SU-DHL-6 (cell line): ENCODE data around the gene LBX2.

Experiments used
- H2AFZ ChIP-seq: fragments of 200-600 bp; sonication (generic); 2 replicates; pipeline ENCODE4 v1.6.1; 2014; ENCODE audit warnings: low read depth, mild to moderate bottlenecking, moderate library complexity, mixed read lengths, antibody characterized with exemption, low read length; ENCODE audit not compliant: severe bottlenecking
- H3F3A ChIP-seq: fragments of 200-600 bp; shearing (Covaris generic); 2 replicates; pipeline ENCODE4 v1.6.0; 2016; ENCODE audit warnings: antibody characterized with exemption, mild to moderate bottlenecking; ENCODE audit not compliant: insufficient read depth
- H3K27ac ChIP-seq: fragments of 200-600 bp; sonication (generic); 2 replicates; pipeline ENCODE4 v1.5.1; 2016; ENCODE audit warnings: low read depth, mild to moderate bottlenecking, low read length, moderate library complexity, mixed read lengths
- H3K27me3 ChIP-seq: fragments of 200-600 bp; sonication (generic), shearing (Covaris generic); 2 replicates; pipeline ENCODE4 v1.6.0; 2014; ENCODE audit warnings: mild to moderate bottlenecking, low read length
- H3K36me3 ChIP-seq: fragments of 200-600 bp; sonication (generic); 2 replicates; pipeline ENCODE4 v1.6.1; 2014; ENCODE audit warnings: mild to moderate bottlenecking, low read length, mixed read lengths
- H3K4me2 ChIP-seq: fragments of 300-600, 200-600 bp; shearing (Covaris generic), sonication (generic); 2 replicates; pipeline ENCODE4 v1.6.0; 2014; ENCODE audit warnings: low read length, low read depth, mild to moderate bottlenecking; ENCODE audit not compliant: poor library complexity, severe bottlenecking
- H3K4me3 ChIP-seq: fragments of 200-600 bp; sonication (generic); 2 replicates; pipeline ENCODE4 v1.5.1; 2014; ENCODE audit warnings: antibody characterized with exemption, low read length, mild to moderate bottlenecking, mixed read lengths; ENCODE audit not compliant: insufficient read depth, poor library complexity, severe bottlenecking
- H3K79me2 ChIP-seq: fragments of 200-600 bp; sonication (generic); 2 replicates; pipeline ENCODE4 v1.6.1; 2014; ENCODE audit warnings: mild to moderate bottlenecking, low read length, moderate library complexity; ENCODE audit not compliant: insufficient read depth
- H3K9ac ChIP-seq: fragments of 200-600 bp; sonication (generic); 2 replicates; pipeline ENCODE4 v1.7.0; 2014; ENCODE audit warnings: mild to moderate bottlenecking, low read length
- H3K9me2 ChIP-seq: fragments of 200-600 bp; sonication (generic); replicated peaks from 2 replicates; pipeline ENCODE4 v1.6.1; 2014; ENCODE audit warnings: low read length; ENCODE audit not compliant: insufficient read depth
- H3K9me3 ChIP-seq: fragments of 200-600 bp; sonication (generic); 2 replicates; pipeline ENCODE4 v1.6.1; 2014; ENCODE audit warnings: low read length, mixed read lengths; ENCODE audit not compliant: insufficient read depth
- H4K20me1 ChIP-seq: fragments of 200-600 bp; sonication (generic); 2 replicates; pipeline ENCODE4 v1.6.1; 2014; ENCODE audit warnings: low read depth, mild to moderate bottlenecking, antibody characterized with exemption, low read length, moderate library complexity, mixed read lengths
- EZH2phosphoT487 ChIP-seq: fragments of 200-600 bp; sonication (generic), shearing (Covaris generic); conservative IDR thresholded peaks from 2 replicates; pipeline ENCODE4 v1.6.1; 2018; ENCODE audit warnings: mild to moderate bottlenecking, antibody characterized with exemption, low read length, moderate library complexity, mixed read lengths
- TF ChIP-seq, protein P1 (sequence below): fragments of 200-600 bp; sonication (generic); IDR thresholded peaks from one replicate; pipeline ENCODE4 v1.5.1; 2017; ENCODE audit warnings: antibody characterized with exemption, mild to moderate bottlenecking, low read length, moderate library complexity; ENCODE audit not compliant: insufficient read depth, poor library complexity, severe bottlenecking

The LBX2 gene

DNA sequence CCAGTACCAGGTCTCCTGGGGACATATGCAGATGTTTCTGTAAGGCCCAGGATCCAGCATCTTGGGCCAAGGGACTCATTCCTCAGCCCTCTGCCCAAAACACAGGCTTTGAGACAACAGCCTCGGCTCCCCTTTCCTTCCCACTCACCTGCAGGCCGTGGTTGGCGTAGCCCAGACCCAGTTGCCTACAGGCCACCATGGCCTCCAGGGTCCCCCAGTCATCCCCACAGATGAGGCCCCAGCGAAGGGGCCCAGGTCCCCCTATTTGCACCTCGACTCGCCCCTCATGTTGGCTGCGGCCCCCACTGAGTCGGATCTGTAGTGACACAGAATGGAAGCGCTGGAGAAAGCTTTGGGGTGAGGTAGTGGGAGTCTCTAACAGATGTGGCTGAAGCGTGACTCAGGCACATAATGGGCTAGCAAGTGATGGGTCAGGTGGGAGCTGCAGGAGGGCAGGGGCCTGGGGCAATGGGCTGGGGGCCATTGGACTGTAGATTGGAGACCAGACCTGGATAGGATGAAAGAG lies 36.1 kb upstream of the LBX2 start:
- no peak for TF ChIP-seq EZH2phosphoT487
- TF ChIP-seq, protein P1, sequence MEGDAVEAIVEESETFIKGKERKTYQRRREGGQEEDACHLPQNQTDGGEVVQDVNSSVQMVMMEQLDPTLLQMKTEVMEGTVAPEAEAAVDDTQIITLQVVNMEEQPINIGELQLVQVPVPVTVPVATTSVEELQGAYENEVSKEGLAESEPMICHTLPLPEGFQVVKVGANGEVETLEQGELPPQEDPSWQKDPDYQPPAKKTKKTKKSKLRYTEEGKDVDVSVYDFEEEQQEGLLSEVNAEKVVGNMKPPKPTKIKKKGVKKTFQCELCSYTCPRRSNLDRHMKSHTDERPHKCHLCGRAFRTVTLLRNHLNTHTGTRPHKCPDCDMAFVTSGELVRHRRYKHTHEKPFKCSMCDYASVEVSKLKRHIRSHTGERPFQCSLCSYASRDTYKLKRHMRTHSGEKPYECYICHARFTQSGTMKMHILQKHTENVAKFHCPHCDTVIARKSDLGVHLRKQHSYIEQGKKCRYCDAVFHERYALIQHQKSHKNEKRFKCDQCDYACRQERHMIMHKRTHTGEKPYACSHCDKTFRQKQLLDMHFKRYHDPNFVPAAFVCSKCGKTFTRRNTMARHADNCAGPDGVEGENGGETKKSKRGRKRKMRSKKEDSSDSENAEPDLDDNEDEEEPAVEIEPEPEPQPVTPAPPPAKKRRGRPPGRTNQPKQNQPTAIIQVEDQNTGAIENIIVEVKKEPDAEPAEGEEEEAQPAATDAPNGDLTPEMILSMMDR, result no peak

DNA sequence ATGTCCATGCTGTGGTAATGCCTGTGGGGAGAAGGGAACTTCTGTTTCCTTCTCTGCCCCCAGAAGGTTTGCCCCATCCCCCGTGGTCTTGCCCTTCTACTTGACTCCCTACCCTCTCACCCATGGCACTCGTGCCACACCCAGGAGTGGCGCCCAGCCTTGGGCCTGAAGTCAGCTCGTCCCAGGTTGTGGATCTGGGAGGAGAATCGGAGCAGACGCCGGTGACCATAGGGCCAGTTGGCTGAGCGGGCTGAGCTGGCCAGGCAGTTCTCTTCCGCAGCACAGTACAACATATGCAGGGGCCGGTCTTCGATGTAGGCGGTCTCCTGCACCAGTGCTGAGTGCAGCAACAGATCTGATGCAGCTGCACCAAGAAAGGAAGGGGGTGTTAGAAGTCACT lies 35.0 kb upstream of the LBX2 start:
- no peaks in the 10 kb centered on the region for H3K27me3 ChIP-seq
- TF ChIP-seq, protein P1, result no peak
- no peak for TF ChIP-seq EZH2phosphoT487
- no peak overlapping the region for H3K4me2 ChIP-seq
- H3K9me3 ChIP-seq, result no peaks in the 10 kb centered on the region
- H3K27ac ChIP-seq, result no peak overlapping the region
- no peaks in the 10 kb centered on the region for H4K20me1 ChIP-seq
- H3K9ac ChIP-seq, result no peak overlapping the region
- no peaks in the 10 kb centered on the region for H3K9me2 ChIP-seq
- no peak overlapping the region for H3K4me3 ChIP-seq
- H2AFZ ChIP-seq, result no peak overlapping the region
- no peaks in the 10 kb centered on the region for H3K36me3 ChIP-seq
- H3K79me2 ChIP-seq, result peaks cover 5% of the 10 kb centered on the region; the same call in 1 of the 2 replicates
- peaks cover 5% of the 10 kb centered on the region; the same call in 1 of the 2 replicates for H3F3A ChIP-seq

More for the DNA sequence above, 36.1 kb upstream of the LBX2 start:
- H3K79me2 ChIP-seq, result no peaks in the 10 kb centered on the region
- H3K4me2 ChIP-seq, result no peak overlapping the region
- H4K20me1 ChIP-seq, result no peaks in the 10 kb centered on the region
- no peaks in the 10 kb centered on the region for H3K36me3 ChIP-seq
- no peak overlapping the region for H2AFZ ChIP-seq
- no peak overlapping the region for H3K4me3 ChIP-seq
- H3K9me3 ChIP-seq, result no peaks in the 10 kb centered on the region
- H3K9me2 ChIP-seq, result no peaks in the 10 kb centered on the region
- H3F3A ChIP-seq, result peaks cover 5% of the 10 kb centered on the region; the same call in 1 of the 2 replicates
- H3K27me3 ChIP-seq, result no peaks in the 10 kb centered on the region
- H3K27ac ChIP-seq, result no peak overlapping the region
- H3K9ac ChIP-seq, result no peak overlapping the region

DNA sequence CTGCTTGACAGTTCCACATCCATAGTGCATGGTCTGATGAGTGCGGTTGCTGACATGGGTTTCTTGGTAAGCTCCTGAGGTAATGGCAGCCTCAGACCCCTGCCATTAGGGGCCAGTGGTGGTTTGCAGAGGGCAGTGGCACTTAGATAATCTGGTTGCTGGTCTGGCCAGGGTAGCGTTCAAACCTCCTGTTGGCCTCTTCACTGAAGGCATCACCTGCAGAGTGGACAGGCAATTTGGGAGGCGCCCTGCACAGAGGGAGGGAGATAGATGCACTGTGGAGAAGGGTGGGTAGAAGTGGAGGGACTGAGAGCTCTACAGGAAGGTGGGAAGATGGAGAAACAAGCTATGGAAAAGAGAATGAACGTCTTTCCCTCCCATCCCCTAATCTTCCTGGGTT lies 34.1 kb upstream of the LBX2 start:
- no peak overlapping the region for H3K27ac ChIP-seq
- H3K9me2 ChIP-seq, result no peaks in the 10 kb centered on the region
- H4K20me1 ChIP-seq, result no peaks in the 10 kb centered on the region

More for the DNA sequence above, 34.1 kb upstream of the LBX2 start:
- Histone ChIP-seq H3K9ac (no peak overlapping the region), H3K36me3 (no peaks in the 10 kb centered on the region), H3K9me3 (no peaks in the 10 kb centered on the region), H3K79me2 (peaks cover 15% of the 10 kb centered on the region), H3F3A (peaks cover 5% of the 10 kb centered on the region; the same call in 1 of the 2 replicates), H3K4me3 (no peak overlapping the region), H3K4me2 (no peak overlapping the region), H3K27me3 (no peaks in the 10 kb centered on the region), H2AFZ (no peak overlapping the region)
- TF ChIP-seq, protein P1, result no peak
- TF ChIP-seq EZH2phosphoT487, result no peak
